HepG2 (cell line): ENCODE measurements around the gene ARRDC1. TPM values are rescaled to one million over a fixed set of nuclear protein-coding genes. Genes with fewer than 3 reads are reported as not detected.

Experiments used
- ARID4A ChIP-seq: sonication (generic); formaldehyde crosslinking; IDR thresholded peaks from 2 replicates; pipeline ENCODE4 v1.5.0; 2020; ENCODE audit warnings: mild to moderate bottlenecking, missing genetic modification reagents, borderline replicate concordance
- PAX8 ChIP-seq: sonication (generic); formaldehyde crosslinking; IDR thresholded peaks from 2 replicates; pipeline ENCODE4 v1.8.0; 2022; ENCODE audit warnings: mild to moderate bottlenecking, missing genetic modification reagents, borderline replicate concordance
- SOX13 ChIP-seq, 3 experiments: fragments of 450-650 bp in 1 of 3; sonication (generic) in 1 of 3; formaldehyde crosslinking in 1 of 3; IDR thresholded peaks in 2 of 3; conservative IDR thresholded peaks in 1 of 3; 2 replicates each; pipeline versions ENCODE4 v1.5.0 to v1.6.1; 2016 to 2020; ENCODE audit warnings: antibody characterized with exemption in 1 of 3, mild to moderate bottlenecking in 1 of 3, missing compliant biosample characterization in 1 of 3, missing genetic modification reagents in 1 of 3, moderate library complexity in 1 of 3
- ZNF142 ChIP-seq: sonication (generic); formaldehyde crosslinking; IDR thresholded peaks from 2 replicates; pipeline ENCODE4 v1.4.0; 2020; ENCODE audit warnings: missing genetic modification reagents
- ZNF615 ChIP-seq: sonication (generic); formaldehyde crosslinking; IDR thresholded peaks from 2 replicates; pipeline ENCODE4 v1.5.0; 2020; ENCODE audit warnings: mild to moderate bottlenecking, missing genetic modification reagents, borderline replicate concordance
- polyA plus RNA-seq, 8 experiments: library from polyadenylated mRNA; depleted of rRNA in 3 of 8; stranded (reverse) in 7 of 8; unstranded in 1 of 8; fragments of >200 nt; fragmentation: Illumina TruSeq in 4 of 8; extraction: Trizol in 4 of 8; gene quantifications; 2 replicates each; pipeline versions ENCODE4 v1.2.1 to v1.2.3, GENCODE V29; 2011 to 2016; ENCODE audit warnings: low read depth in 4 of 8, missing spikeins in 1 of 8, mixed read lengths in 1 of 8; ENCODE audit not compliant: insufficient read depth in 1 of 8
- total RNA-seq, 5 experiments: library from RNA; depleted of rRNA; stranded (reverse); fragments of >200 nt; fragmentation: Illumina TruSeq; extraction: Trizol; gene quantifications; 2 replicates each; pipeline ENCODE4 v1.2.3, GENCODE V29; 2016; ENCODE audit warnings: low read depth in 1 of 5

The ARRDC1 gene
- total and polyA plus RNA-seq, 2 of the 13 experiments (the other 11 are each of a cell fraction or from before 2014, with no cell fraction given): 21.7 to 44.4 TPM

DNA sequence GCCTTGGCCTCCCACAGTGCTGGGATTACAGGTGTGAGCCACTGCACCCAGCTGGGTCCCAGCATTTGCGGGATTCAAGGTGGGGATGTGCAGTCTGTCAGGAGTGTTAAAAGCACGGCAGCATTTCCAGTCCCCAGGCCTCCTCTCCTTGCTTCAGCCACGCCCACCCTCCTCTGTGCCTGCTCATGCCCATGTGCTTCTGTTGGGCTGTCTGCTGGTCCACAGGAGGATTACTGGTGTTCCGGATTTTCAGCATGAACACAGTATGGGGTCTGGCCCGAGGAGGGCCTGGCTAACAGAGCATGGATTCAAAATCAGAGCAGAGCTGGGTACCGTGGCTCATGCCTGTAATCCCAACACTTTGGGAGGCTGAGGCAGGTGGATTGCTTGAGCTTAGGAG, 5.5 kb downstream of the ARRDC1 start (continued):
- TF ChIP-seq ZNF142 (CRISPR knock-in tag) (no peak), ZNF615 (CRISPR knock-in tag) (no peak), PAX8 (CRISPR knock-in tag) (no peak), ARID4A (CRISPR knock-in tag) (0 out of 2 replicates have a peak, but pooled peaks have one; percentile 2), SOX13 (IDR thresholded peaks at IDR 0.05) (no peak), SOX13 (CRISPR knock-in tag; conservative IDR thresholded peaks at IDR 0.05 in 1 of 2, IDR thresholded peaks at IDR 0.05 in 1 of 2) (no peak)
